ENCODE measurements around the gene MYBBP1A.

- no peak for TF ChIP-seq CTCF (conservative IDR thresholded peaks at IDR 0.05; ENCODE audit: low read depth, low read length)
- no peak for TF ChIP-seq CEBPB (IDR thresholded peaks at IDR 0.05; ENCODE audit: low read depth, low read length)
- no peak for TF ChIP-seq POLR2A (IDR thresholded peaks at IDR 0.05; ENCODE audit: low read depth, low read length)
- no peak for TF ChIP-seq MAZ (IDR thresholded peaks at IDR 0.05; ENCODE audit: borderline replicate concordance, low read depth, low read length)
- TF ChIP-seq USF2 (IDR thresholded peaks at IDR 0.05; ENCODE audit: low read depth, low read length): no peak
- TF ChIP-seq BHLHE40 (IDR thresholded peaks at IDR 0.05; ENCODE audit: low read depth, low read length): no peak
- TF ChIP-seq MXI1 (IDR thresholded peaks at IDR 0.05; ENCODE audit: borderline replicate concordance, low read depth, low read length): no peak
- no peak for TF ChIP-seq CHD1 (IDR thresholded peaks at IDR 0.05; ENCODE audit: low read depth, low read length)
- no peak for TF ChIP-seq SMC3 (IDR thresholded peaks at IDR 0.05; ENCODE audit: low read depth, low read length)
Observed at GRCh38 chr17:4600563-4600962, 45.4 kb upstream of the MYBBP1A start.
